Sigmoid colon (tissue), 4 donors: ENCODE measurements around the gene SLFN14.

Experiments
- CTCF ChIP-seq, 4 experiments: fragments of 450-650 bp in 3 of 4; fragments of 200-600 bp in 1 of 4; IDR thresholded peaks; one replicate each; pipeline ENCODE4 v1.5.1; 2016 to 2019; ENCODE audit warnings: antibody characterized with exemption in 4 of 4, mild to moderate bottlenecking in 3 of 4, moderate library complexity in 2 of 4
- EP300 ChIP-seq, 4 donors: sonication (generic); formaldehyde crosslinking; IDR thresholded peaks; one replicate each; pipeline ENCODE4 v1.6.1; 2017; ENCODE audit warnings: antibody characterized with exemption in 4 of 4
- POLR2A ChIP-seq, 2 donors: fragments of 450-650 bp; IDR thresholded peaks; one replicate each; pipeline ENCODE4 v1.6.1; 2016; ENCODE audit warnings: antibody characterized with exemption in 2 of 2, mild to moderate bottlenecking in 2 of 2, moderate library complexity in 2 of 2
- POLR2AphosphoS5 ChIP-seq, 4 donors: sonication (generic); formaldehyde crosslinking; IDR thresholded peaks; one replicate each; pipeline ENCODE4 v1.6.1; 2017; ENCODE audit warnings: antibody characterized with exemption in 4 of 4

- no peak for TF ChIP-seq CTCF (IDR thresholded peaks at IDR 0.05)
- no peak for TF ChIP-seq POLR2AphosphoS5 (IDR thresholded peaks at IDR 0.05)
- TF ChIP-seq POLR2A (IDR thresholded peaks at IDR 0.05): no peak
- TF ChIP-seq EP300 (IDR thresholded peaks at IDR 0.05): no peak
Measured at GRCh38 chr17:35536664-35537171, 23.9 kb downstream of the SLFN14 start.
